Progenitor cell of endocrine pancreas (in vitro differentiated cells): Measurements from ENCODE around the gene C20orf202. TPM values are rescaled to one million over a fixed set of nuclear protein-coding genes. Genes with fewer than 3 reads are reported as not detected.
"Not testable (repeated sequence)": the region's sequence is repeated elsewhere in the genome, so short reads cannot be mapped to it uniquely, and the experiment has no call there.

Experiments
- DNase-seq: peaks from one replicate; pipeline ENCODE4 v3.0.0; 2021; ENCODE audit warnings: low spot score; ENCODE audit not compliant: unreplicated experiment
- H3K27ac Mint-ChIP-seq: 2 replicates; pipeline ENCODE4 v1.8.0; 2021; ENCODE audit warnings: mild to moderate bottlenecking, moderate library complexity, mixed read lengths
- H3K27me3 Mint-ChIP-seq: 2 replicates; pipeline ENCODE4 v1.8.0; 2021; ENCODE audit warnings: mixed read lengths
- H3K36me3 Mint-ChIP-seq: 2 replicates; pipeline ENCODE4 v1.8.0; 2022; ENCODE audit warnings: mixed read lengths; ENCODE audit not compliant: insufficient read depth
- H3K4me1 Mint-ChIP-seq: 2 replicates; pipeline ENCODE4 v1.8.0; 2021; ENCODE audit warnings: low read depth, mixed read lengths
- H3K4me3 Mint-ChIP-seq: 2 replicates; pipeline ENCODE4 v1.8.0; 2021; ENCODE audit warnings: low read depth, mild to moderate bottlenecking, moderate library complexity, mixed read lengths
- H3K9me3 Mint-ChIP-seq: 2 replicates; pipeline ENCODE4 v1.8.0; 2021; ENCODE audit warnings: low read depth, mixed read lengths
- total RNA-seq: library from RNA; stranded (reverse); gene quantifications from 2 replicates; pipeline ENCODE4 v1.2.1, GENCODE V29; 2021
- TF ChIP-seq, protein P1 (sequence below): fragments of 200-600 bp; sonication (generic); IDR thresholded peaks from one replicate; pipeline ENCODE4 v1.5.0; 2021; ENCODE audit warnings: antibody characterized with exemption, mild to moderate bottlenecking; ENCODE audit not compliant: unreplicated experiment

C20orf202 gene
- total RNA-seq, 1 donor from 2014 or later = 0.26 TPM

- H3K27me3 Mint-ChIP-seq = peaks cover 11% of the 10 kb centered on the region
- H3K36me3 Mint-ChIP-seq = no peaks in the 10 kb centered on the region
- H3K9me3 Mint-ChIP-seq = no peaks in the 10 kb centered on the region
- no peak for DNase-seq
- H3K27ac Mint-ChIP-seq = no peak overlapping the region
- no peaks in the 10 kb centered on the region for H3K4me1 Mint-ChIP-seq
- no peak overlapping the region for H3K4me3 Mint-ChIP-seq
- TF ChIP-seq, protein P1, sequence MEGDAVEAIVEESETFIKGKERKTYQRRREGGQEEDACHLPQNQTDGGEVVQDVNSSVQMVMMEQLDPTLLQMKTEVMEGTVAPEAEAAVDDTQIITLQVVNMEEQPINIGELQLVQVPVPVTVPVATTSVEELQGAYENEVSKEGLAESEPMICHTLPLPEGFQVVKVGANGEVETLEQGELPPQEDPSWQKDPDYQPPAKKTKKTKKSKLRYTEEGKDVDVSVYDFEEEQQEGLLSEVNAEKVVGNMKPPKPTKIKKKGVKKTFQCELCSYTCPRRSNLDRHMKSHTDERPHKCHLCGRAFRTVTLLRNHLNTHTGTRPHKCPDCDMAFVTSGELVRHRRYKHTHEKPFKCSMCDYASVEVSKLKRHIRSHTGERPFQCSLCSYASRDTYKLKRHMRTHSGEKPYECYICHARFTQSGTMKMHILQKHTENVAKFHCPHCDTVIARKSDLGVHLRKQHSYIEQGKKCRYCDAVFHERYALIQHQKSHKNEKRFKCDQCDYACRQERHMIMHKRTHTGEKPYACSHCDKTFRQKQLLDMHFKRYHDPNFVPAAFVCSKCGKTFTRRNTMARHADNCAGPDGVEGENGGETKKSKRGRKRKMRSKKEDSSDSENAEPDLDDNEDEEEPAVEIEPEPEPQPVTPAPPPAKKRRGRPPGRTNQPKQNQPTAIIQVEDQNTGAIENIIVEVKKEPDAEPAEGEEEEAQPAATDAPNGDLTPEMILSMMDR = no peak
These were observed 42.3 kb downstream of the C20orf202 start for GRCh38 chr20:1245578-1245977.

DNA sequence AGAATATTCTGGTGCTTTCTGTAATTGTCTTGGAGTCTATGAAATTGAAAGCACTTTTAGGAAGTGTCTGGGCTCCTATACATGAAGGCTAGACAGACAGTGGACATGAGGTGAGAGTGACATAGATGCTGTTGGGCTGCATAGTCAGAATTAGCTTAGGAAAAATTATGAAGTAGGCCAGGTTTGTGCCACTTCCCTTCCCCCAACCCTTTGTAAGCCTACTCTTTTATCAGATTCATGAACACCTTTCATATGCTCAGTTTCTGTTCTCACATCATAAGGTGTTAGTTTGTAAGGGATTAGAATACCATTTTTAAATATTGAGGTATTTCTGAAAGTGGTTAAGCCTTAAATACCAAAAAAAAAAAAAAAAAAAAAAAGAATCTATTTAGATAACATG lies 44.4 kb downstream of the C20orf202 start:
- no peaks in the 10 kb centered on the region for H3K4me1 Mint-ChIP-seq
- TF ChIP-seq, protein P1 = no peak
- H3K27ac Mint-ChIP-seq = no peak overlapping the region
- no peak for DNase-seq
- peaks cover 14% of the 10 kb centered on the region for H3K27me3 Mint-ChIP-seq
- H3K36me3 Mint-ChIP-seq = no peaks in the 10 kb centered on the region
- no peaks in the 10 kb centered on the region for H3K9me3 Mint-ChIP-seq
- H3K4me3 Mint-ChIP-seq = no peak overlapping the region

DNA sequence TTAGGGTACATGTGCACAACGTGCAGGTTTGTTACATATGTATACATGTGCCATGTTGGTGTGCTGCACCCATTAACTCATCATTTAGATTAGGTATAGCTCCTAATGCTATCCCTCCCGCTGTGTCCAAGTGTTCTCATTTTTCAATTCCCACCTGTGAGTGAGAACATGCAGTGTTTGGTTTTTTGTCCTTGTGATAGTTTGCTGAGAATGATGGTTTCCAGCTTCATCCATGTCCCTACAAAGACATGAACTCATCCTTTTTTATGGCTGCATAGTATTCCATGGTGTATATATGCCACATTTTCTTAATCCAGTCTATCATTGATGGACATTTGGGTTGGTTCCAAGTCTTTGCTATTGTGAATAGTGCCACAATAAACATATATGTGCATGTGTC lies 47.0 kb downstream of the C20orf202 start:
- H3K4me3 Mint-ChIP-seq, DNase-seq, H3K27ac Mint-ChIP-seq, H3K36me3 Mint-ChIP-seq, H3K4me1 Mint-ChIP-seq, H3K9me3 Mint-ChIP-seq: not testable (repeated sequence)
- H3K27me3 Mint-ChIP-seq = peaks cover 16% of the 10 kb centered on the region

DNA sequence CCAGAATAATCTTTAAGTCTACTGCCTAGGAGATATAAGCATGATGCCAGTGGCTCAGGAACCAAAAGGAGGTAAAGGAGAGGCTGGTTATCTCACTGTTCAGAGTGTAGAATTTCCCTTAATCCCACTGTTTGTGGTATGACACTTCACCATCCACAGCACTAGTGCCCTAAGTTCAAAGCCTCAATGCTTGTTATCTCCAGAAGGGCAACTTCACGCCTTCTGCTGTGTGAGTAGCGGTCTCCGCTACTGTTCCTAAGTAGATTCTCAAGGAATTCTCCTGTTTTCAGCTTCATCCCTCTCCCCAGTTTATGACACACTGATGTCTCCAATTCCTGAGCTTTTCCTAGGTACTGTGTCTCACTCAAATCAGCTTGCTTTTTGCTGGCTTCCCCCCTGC lies 49.2 kb downstream of the C20orf202 start:
- Mint-ChIP-seq H3K4me3 (no peak overlapping the region), H3K27ac (no peak overlapping the region), H3K27me3 (peaks cover 14% of the 10 kb centered on the region), H3K4me1 (no peaks in the 10 kb centered on the region), H3K9me3 (no peaks in the 10 kb centered on the region), H3K36me3 (no peaks in the 10 kb centered on the region)
- no peak for DNase-seq
- TF ChIP-seq, protein P1 = no peak

DNA sequence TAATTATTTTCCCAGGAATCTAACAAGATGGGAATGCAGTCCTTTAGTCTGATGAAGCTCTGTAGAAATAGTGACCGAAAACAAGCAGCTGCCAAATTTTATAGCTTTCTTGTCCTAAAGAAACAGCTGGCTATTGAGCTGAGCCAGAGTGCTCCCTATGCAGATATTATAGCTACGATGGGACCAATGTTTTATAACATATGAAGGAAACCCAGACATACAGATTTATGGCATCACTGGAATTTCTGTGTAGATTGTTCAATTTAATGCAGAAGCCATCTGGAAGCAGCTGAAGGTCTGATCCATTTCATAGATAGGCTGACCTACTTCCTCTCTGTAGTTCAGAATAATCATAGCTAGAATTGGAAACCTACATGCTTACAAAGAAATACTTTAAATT lies 51.0 kb downstream of the C20orf202 start:
- Mint-ChIP-seq H3K4me3 (no peak overlapping the region), H3K27ac (no peak overlapping the region), H3K36me3 (no peaks in the 10 kb centered on the region), H3K4me1 (no peaks in the 10 kb centered on the region), H3K27me3 (peaks cover 14% of the 10 kb centered on the region), H3K9me3 (no peaks in the 10 kb centered on the region)
- DNase-seq = no peak
- TF ChIP-seq, protein P1 = no peak

DNA sequence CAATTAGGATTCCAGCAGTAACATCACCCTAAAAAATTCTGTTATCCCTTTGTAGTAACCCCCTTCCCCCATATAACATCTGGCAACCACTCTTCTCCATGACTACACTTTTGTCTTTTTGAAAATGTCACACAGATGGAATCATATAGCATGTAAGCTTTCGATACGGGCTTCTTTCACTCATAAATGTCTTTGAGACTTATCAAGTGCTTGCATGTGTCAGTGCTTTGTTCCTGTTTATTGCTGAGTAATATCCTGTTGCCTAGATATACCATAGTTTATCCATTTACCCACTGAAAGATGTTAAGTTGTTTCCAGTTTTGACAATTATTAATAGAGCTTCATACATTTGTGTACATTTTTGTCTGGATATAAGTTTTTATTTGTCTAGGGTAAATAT lies 52.4 kb downstream of the C20orf202 start:
- no peak for DNase-seq
- peaks cover 14% of the 10 kb centered on the region for H3K27me3 Mint-ChIP-seq

More for the DNA sequence above, 52.4 kb downstream of the C20orf202 start:
- TF ChIP-seq, protein P1 = no peak
- H3K9me3 Mint-ChIP-seq = no peaks in the 10 kb centered on the region
- H3K4me1 Mint-ChIP-seq = no peaks in the 10 kb centered on the region
- H3K27ac Mint-ChIP-seq = no peak overlapping the region
- no peaks in the 10 kb centered on the region for H3K36me3 Mint-ChIP-seq
- H3K4me3 Mint-ChIP-seq = no peak overlapping the region

Other genes with a start within 250 kb of the C20orf202 start
- gene RSPO4, start 201.1 kb upstream of the C20orf202 start, total RNA-seq = 1.4 and 1.7 TPM in 2 replicates
- 92.5 and 94.5 TPM in 2 replicates for gene PSMF1, start 84.9 kb upstream of the C20orf202 start, total RNA-seq
- gene TMEM74B, start 18.5 kb upstream of the C20orf202 start, total RNA-seq = 15.6 and 21.9 TPM in 2 replicates
- gene RAD21L1, start 22.6 kb downstream of the C20orf202 start, total RNA-seq = not detected in 2 replicates
- 2.7 and 3.3 TPM in 2 replicates for gene SNPH, start 62.8 kb downstream of the C20orf202 start, total RNA-seq
- gene SDCBP2, start 125.7 kb downstream of the C20orf202 start, total RNA-seq = 2.0 and 2.3 TPM in 2 replicates
- 149 and 160 TPM in 2 replicates for gene FKBP1A, start 189.6 kb downstream of the C20orf202 start, total RNA-seq